ENCODE data around the gene CENPU.
"Not testable (repeated sequence)": the region's sequence is repeated elsewhere in the genome, so short reads cannot be mapped to it uniquely, and the experiment has no call there.

GRCh38 chr4:184652681-184653080, 81.2 kb downstream of the CENPU start:
- TF ChIP-seq MAFK (IDR thresholded peaks at IDR 0.05; ENCODE audit: low read depth, low read length); POLR2AphosphoS5 (IDR thresholded peaks at IDR 0.05; ENCODE audit: low read depth, low read length); SP1 (IDR thresholded peaks at IDR 0.05; ENCODE audit: low read depth, low read length); BRCA1 (IDR thresholded peaks at IDR 0.05; ENCODE audit: low read depth, low read length); RAD21 (IDR thresholded peaks at IDR 0.05 in 1 of 2, conservative IDR thresholded peaks at IDR 0.05 in 1 of 2; ENCODE audit: low read depth in 2 of 2, low read length in 2 of 2); SIN3A (conservative IDR thresholded peaks at IDR 0.05 in 1 of 2, IDR thresholded peaks at IDR 0.05 in 1 of 2; ENCODE audit: low read depth in 1 of 2, low read length in 2 of 2); KDM1A (IDR thresholded peaks at IDR 0.05; ENCODE audit: borderline replicate concordance, low read length); YY1 (IDR thresholded peaks at IDR 0.05; ENCODE audit: low read depth, low read length); CBX8 (IDR thresholded peaks at IDR 0.05; ENCODE audit: borderline replicate concordance, low read depth, low read length); POLR2A (IDR thresholded peaks at IDR 0.05; ENCODE audit: control extremely low read depth in 1 of 2, low read depth in 2 of 2, low read length in 2 of 2); MAX (IDR thresholded peaks at IDR 0.05); EZH2 (IDR thresholded peaks at IDR 0.05; ENCODE audit: low read depth, low read length, severe bottlenecking): not testable (repeated sequence)
- TF ChIP-seq, protein P1, sequence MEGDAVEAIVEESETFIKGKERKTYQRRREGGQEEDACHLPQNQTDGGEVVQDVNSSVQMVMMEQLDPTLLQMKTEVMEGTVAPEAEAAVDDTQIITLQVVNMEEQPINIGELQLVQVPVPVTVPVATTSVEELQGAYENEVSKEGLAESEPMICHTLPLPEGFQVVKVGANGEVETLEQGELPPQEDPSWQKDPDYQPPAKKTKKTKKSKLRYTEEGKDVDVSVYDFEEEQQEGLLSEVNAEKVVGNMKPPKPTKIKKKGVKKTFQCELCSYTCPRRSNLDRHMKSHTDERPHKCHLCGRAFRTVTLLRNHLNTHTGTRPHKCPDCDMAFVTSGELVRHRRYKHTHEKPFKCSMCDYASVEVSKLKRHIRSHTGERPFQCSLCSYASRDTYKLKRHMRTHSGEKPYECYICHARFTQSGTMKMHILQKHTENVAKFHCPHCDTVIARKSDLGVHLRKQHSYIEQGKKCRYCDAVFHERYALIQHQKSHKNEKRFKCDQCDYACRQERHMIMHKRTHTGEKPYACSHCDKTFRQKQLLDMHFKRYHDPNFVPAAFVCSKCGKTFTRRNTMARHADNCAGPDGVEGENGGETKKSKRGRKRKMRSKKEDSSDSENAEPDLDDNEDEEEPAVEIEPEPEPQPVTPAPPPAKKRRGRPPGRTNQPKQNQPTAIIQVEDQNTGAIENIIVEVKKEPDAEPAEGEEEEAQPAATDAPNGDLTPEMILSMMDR (IDR thresholded peaks at IDR 0.05; ENCODE audit: control extremely low read depth in 1 of 3, insufficient read depth in 1 of 3, low read depth in 1 of 3, low read length in 3 of 3): not testable (repeated sequence)
- TF ChIP-seq, protein P2, sequence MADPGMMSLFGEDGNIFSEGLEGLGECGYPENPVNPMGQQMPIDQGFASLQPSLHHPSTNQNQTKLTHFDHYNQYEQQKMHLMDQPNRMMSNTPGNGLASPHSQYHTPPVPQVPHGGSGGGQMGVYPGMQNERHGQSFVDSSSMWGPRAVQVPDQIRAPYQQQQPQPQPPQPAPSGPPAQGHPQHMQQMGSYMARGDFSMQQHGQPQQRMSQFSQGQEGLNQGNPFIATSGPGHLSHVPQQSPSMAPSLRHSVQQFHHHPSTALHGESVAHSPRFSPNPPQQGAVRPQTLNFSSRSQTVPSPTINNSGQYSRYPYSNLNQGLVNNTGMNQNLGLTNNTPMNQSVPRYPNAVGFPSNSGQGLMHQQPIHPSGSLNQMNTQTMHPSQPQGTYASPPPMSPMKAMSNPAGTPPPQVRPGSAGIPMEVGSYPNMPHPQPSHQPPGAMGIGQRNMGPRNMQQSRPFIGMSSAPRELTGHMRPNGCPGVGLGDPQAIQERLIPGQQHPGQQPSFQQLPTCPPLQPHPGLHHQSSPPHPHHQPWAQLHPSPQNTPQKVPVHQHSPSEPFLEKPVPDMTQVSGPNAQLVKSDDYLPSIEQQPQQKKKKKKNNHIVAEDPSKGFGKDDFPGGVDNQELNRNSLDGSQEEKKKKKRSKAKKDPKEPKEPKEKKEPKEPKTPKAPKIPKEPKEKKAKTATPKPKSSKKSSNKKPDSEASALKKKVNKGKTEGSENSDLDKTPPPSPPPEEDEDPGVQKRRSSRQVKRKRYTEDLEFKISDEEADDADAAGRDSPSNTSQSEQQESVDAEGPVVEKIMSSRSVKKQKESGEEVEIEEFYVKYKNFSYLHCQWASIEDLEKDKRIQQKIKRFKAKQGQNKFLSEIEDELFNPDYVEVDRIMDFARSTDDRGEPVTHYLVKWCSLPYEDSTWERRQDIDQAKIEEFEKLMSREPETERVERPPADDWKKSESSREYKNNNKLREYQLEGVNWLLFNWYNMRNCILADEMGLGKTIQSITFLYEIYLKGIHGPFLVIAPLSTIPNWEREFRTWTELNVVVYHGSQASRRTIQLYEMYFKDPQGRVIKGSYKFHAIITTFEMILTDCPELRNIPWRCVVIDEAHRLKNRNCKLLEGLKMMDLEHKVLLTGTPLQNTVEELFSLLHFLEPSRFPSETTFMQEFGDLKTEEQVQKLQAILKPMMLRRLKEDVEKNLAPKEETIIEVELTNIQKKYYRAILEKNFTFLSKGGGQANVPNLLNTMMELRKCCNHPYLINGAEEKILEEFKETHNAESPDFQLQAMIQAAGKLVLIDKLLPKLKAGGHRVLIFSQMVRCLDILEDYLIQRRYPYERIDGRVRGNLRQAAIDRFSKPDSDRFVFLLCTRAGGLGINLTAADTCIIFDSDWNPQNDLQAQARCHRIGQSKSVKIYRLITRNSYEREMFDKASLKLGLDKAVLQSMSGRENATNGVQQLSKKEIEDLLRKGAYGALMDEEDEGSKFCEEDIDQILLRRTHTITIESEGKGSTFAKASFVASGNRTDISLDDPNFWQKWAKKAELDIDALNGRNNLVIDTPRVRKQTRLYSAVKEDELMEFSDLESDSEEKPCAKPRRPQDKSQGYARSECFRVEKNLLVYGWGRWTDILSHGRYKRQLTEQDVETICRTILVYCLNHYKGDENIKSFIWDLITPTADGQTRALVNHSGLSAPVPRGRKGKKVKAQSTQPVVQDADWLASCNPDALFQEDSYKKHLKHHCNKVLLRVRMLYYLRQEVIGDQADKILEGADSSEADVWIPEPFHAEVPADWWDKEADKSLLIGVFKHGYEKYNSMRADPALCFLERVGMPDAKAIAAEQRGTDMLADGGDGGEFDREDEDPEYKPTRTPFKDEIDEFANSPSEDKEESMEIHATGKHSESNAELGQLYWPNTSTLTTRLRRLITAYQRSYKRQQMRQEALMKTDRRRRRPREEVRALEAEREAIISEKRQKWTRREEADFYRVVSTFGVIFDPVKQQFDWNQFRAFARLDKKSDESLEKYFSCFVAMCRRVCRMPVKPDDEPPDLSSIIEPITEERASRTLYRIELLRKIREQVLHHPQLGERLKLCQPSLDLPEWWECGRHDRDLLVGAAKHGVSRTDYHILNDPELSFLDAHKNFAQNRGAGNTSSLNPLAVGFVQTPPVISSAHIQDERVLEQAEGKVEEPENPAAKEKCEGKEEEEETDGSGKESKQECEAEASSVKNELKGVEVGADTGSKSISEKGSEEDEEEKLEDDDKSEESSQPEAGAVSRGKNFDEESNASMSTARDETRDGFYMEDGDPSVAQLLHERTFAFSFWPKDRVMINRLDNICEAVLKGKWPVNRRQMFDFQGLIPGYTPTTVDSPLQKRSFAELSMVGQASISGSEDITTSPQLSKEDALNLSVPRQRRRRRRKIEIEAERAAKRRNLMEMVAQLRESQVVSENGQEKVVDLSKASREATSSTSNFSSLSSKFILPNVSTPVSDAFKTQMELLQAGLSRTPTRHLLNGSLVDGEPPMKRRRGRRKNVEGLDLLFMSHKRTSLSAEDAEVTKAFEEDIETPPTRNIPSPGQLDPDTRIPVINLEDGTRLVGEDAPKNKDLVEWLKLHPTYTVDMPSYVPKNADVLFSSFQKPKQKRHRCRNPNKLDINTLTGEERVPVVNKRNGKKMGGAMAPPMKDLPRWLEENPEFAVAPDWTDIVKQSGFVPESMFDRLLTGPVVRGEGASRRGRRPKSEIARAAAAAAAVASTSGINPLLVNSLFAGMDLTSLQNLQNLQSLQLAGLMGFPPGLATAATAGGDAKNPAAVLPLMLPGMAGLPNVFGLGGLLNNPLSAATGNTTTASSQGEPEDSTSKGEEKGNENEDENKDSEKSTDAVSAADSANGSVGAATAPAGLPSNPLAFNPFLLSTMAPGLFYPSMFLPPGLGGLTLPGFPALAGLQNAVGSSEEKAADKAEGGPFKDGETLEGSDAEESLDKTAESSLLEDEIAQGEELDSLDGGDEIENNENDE (IDR thresholded peaks at IDR 0.05; ENCODE audit: insufficient replicate concordance, low read length): not testable (repeated sequence)

Data from H1 (cell line).